ENCODE measurements around the gene GSAP.
"Not testable (repeated sequence)": the region's sequence is repeated elsewhere in the genome, so short reads cannot be mapped to it uniquely, and the experiment has no call there.

GSAP gene

DNA sequence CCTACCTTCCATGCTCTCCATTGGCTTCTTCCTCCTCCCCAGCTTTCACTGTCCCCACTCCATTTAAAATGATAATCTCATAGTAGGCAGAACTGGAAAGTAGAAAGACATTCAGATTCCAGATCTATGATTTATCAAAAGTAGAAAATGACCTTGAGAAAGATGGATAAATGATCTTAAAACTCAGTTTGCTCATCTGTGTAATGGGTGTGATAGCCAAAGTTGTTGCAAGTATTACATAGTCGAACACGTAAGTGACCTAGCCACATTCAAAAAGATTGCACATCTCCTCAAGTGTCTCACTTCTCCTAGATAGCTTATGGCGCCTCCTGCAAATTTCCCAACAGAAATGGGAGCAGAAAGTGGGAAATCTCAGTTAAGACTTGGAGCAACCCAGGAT is 126.8 kb downstream of the GSAP start:
- no peak overlapping the region for H3K27ac ChIP-seq
- TF ChIP-seq CTCF (IDR thresholded peaks at IDR 0.05) = no peak
- TF ChIP-seq ZFX (IDR thresholded peaks at IDR 0.05; ENCODE audit: borderline replicate concordance) = no peak

- TF ChIP-seq ZFX (IDR thresholded peaks at IDR 0.05; ENCODE audit: borderline replicate concordance) = no peak
- no peak for TF ChIP-seq CTCF (IDR thresholded peaks at IDR 0.05)
- no peak overlapping the region for H3K27ac ChIP-seq
Measured at GRCh38 chr7:77288676-77289320, 127.4 kb downstream of the GSAP start.

DNA sequence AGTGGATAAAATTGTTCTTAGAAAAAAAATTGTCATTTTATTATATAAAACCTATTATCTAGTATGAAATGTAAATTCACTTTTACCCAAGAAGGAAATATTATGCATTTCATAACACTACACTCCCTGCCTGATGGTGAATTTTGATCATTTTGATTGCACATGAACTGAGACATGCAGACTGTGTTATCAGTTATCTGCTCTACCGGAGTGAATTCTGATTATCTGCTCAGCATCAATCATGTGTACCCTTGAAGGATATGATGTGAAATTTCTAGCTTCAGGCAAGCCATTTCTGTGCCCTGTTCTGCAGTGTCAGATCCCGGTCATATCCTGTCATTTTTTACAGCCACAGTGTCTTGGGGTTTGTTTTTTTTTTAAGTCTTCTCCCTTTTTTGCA is 131.5 kb downstream of the GSAP start:
- TF ChIP-seq CTCF (IDR thresholded peaks at IDR 0.05) (no peak), ZFX (IDR thresholded peaks at IDR 0.05; ENCODE audit: borderline replicate concordance) (no peak)
- no peak overlapping the region for H3K27ac ChIP-seq

DNA sequence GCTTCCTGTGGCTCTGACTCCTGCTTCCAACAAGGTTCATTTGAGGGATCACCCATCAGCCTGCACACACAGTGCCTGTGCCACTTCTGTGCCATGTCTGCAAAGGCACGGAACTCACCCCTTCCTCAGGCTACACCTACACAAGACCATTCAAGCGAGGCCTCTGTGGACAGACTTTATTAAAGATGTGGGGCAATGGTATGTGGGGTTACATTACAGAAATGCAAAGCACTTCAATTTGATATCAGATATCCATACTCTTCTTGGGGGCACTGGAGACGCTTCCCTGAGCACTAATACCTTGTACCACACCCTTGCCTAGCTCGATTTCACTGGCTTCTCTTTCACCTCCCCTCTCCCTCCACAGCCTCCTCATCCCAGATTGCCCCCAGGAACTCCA is 132.1 kb downstream of the GSAP start:
- H3K27ac ChIP-seq = no peak overlapping the region
- no peak for TF ChIP-seq CTCF (IDR thresholded peaks at IDR 0.05)
- TF ChIP-seq ZFX (IDR thresholded peaks at IDR 0.05; ENCODE audit: borderline replicate concordance) = no peak

- H3K27ac ChIP-seq = no peak overlapping the region
- TF ChIP-seq ZFX (IDR thresholded peaks at IDR 0.05; ENCODE audit: borderline replicate concordance) (no peak), CTCF (IDR thresholded peaks at IDR 0.05) (no peak)
Measured at GRCh38 chr7:77282897-77283296, 133.3 kb downstream of the GSAP start.

DNA sequence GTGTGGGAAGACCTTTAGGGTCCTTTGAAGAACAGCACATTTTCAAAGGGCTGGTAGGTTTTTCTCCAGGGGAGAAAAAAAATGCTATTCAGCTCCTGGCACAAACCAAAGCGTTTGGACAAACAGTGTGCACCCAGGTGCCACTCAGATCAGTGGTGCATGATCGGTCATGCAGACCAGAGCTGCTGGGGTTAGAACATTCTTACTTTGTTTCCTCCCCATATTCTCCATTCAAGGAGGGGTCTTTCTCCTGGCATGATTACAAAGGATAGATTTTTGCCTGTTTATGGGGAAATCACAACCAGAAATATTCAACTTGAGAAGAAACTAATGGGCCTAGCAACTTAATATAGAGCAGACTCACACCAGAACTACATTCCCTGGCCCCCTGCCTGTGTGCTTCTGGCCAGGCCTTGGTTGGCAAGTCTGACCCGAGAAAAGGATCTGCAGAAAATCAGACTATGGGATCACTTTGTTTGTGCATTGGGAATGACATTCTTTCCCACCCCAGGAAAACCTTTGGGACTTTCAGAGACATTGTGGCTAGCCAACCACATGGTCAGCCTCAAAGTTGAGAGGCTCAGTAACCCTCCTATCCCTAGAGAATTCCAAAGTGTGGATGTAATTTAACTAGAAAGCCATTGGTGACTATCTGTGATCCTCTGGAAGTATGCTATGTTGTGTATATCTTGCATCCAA is 134.2 kb downstream of the GSAP start:
- TF ChIP-seq CTCF (IDR thresholded peaks at IDR 0.05) (no peak), ZFX (IDR thresholded peaks at IDR 0.05; ENCODE audit: borderline replicate concordance) (no peak)
- H3K27ac ChIP-seq = no peak overlapping the region

GRCh38 chr7:77276120-77276519 is 140.0 kb downstream of the GSAP start:
- no peak overlapping the region for H3K27ac ChIP-seq
- TF ChIP-seq ZFX (IDR thresholded peaks at IDR 0.05; ENCODE audit: borderline replicate concordance) = no peak
- TF ChIP-seq CTCF (IDR thresholded peaks at IDR 0.05) = no peak

DNA sequence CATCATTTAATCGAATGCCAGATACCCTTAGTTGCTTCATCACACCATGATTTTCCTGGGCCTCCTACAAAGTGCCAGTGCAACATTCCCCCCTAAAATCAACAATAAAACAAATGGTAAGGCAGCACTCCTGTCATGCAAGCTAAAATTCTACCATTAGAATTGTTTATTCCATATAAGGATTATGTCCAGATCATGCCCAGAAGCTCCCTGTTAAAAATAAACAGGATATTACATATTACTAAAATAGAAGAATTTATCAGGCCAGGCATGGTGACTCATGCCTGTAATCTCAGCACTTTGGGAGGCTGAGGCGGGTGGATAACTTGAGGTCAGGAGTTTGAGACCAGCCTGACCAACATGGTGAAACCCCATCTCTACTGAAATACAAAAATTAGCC is 140.5 kb downstream of the GSAP start:
- not testable (repeated sequence) for H3K27ac ChIP-seq
